ENCODE results near the gene RPN2. TPM values are rescaled to one million over a fixed set of nuclear protein-coding genes. Genes with fewer than 3 reads are reported as not detected.

Gene RPN2
- total and polyA plus RNA-seq, 2 donors (not counting 1 experiment from before 2014, with no cell fraction given): 262 to 414 TPM

DNA sequence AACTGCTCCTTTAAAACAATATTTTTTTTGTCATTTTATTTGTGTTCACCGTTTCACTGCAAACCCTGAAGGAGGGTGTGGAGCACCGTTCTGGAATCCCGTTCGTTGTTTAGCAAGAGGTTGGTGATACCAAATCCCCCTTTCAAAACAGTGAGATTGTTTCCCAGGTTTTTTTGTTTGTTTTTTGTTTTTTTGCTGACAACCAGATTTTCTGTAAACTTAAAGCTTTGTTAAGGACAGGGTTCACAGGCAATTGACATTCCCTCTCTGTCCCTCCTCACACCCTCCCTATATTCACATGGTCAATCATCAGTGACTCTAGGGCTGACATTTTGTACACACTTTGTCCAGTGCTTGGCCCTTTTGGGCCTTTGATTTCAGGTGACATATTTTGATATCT, 21.2 kb downstream of the RPN2 start:
- peaks cover 7% of the 10 kb centered on the region for H3K4me1 ChIP-seq (ENCODE audit: control insufficient read depth, extremely low read depth, insufficient read depth, low read length)
- no peak overlapping the region for H3K27ac ChIP-seq (ENCODE audit: insufficient read depth, low read length)
- no peak for DNase-seq (ENCODE audit: low read depth in 2 of 2)
- peaks cover 14% of the 10 kb centered on the region for H3K36me3 ChIP-seq (ENCODE audit: control insufficient read depth, insufficient read depth, low read length)
- H3K79me2 ChIP-seq (ENCODE audit: control insufficient read depth, insufficient read depth, low read length): peaks cover 30% of the 10 kb centered on the region
- H3K4me3 ChIP-seq (replicated peaks in 1 of 4; ENCODE audit: control extremely low read depth in 1 of 4, insufficient read depth in 1 of 4, low read depth in 3 of 4, low read length in 4 of 4): no peak overlapping the region
- H4K20me1 ChIP-seq (ENCODE audit: control insufficient read depth, extremely low read depth, insufficient read depth, low read length): peaks cover under 1% of the 10 kb centered on the region
- H2AFZ ChIP-seq (ENCODE audit: low read length): no peak overlapping the region
- no peaks in the 10 kb centered on the region for H3K27me3 ChIP-seq (ENCODE audit: control insufficient read depth, insufficient read depth, low read length)
- H3K9me3 ChIP-seq (ENCODE audit: control insufficient read depth, insufficient read depth, low read depth, low read length): no peaks in the 10 kb centered on the region
- TF ChIP-seq CTCF (conservative IDR thresholded peaks at IDR 0.05 in 1 of 2, IDR thresholded peaks at IDR 0.05 in 1 of 2; ENCODE audit: low read depth in 1 of 2, low read length in 2 of 2): no peak
- no peak for TF ChIP-seq EZH2 (IDR thresholded peaks at IDR 0.05; ENCODE audit: low read length, missing control alignments)
- H3K4me2 ChIP-seq (ENCODE audit: extremely low read depth, insufficient read depth, low read length): no peak overlapping the region
- H3K9ac ChIP-seq (ENCODE audit: insufficient read depth, low read length): no peak overlapping the region

GRCh38 chr20:37200926-37201826, 22.0 kb downstream of the RPN2 start:
- H2AFZ ChIP-seq (ENCODE audit: low read length): no peak overlapping the region

More at GRCh38 chr20:37200926-37201826, 22.0 kb downstream of the RPN2 start:
- H3K27ac ChIP-seq (ENCODE audit: insufficient read depth, low read length): peak overlapping the region; percentile 55
- H3K4me3 ChIP-seq (replicated peaks in 1 of 4; ENCODE audit: control extremely low read depth in 1 of 4, insufficient read depth in 1 of 4, low read depth in 3 of 4, low read length in 4 of 4): no peak overlapping the region
- peaks cover 14% of the 10 kb centered on the region for H3K36me3 ChIP-seq (ENCODE audit: control insufficient read depth, insufficient read depth, low read length)
- peaks cover 29% of the 10 kb centered on the region for H3K79me2 ChIP-seq (ENCODE audit: control insufficient read depth, insufficient read depth, low read length)
- peaks cover 7% of the 10 kb centered on the region for H3K4me1 ChIP-seq (ENCODE audit: control insufficient read depth, extremely low read depth, insufficient read depth, low read length)
- H3K27me3 ChIP-seq (ENCODE audit: control insufficient read depth, insufficient read depth, low read length): no peaks in the 10 kb centered on the region
- peak overlapping the region; percentile 65 for H3K4me2 ChIP-seq (ENCODE audit: extremely low read depth, insufficient read depth, low read length)
- DNase-seq (ENCODE audit: low read depth in 2 of 2): no peak
- TF ChIP-seq EZH2 (IDR thresholded peaks at IDR 0.05; ENCODE audit: low read length, missing control alignments) (no peak), CTCF (conservative IDR thresholded peaks at IDR 0.05 in 1 of 2, IDR thresholded peaks at IDR 0.05 in 1 of 2; ENCODE audit: low read depth in 1 of 2, low read length in 2 of 2) (no peak)
- no peak overlapping the region for H3K9ac ChIP-seq (ENCODE audit: insufficient read depth, low read length)
- no peaks in the 10 kb centered on the region for H4K20me1 ChIP-seq (ENCODE audit: control insufficient read depth, extremely low read depth, insufficient read depth, low read length)
- no peaks in the 10 kb centered on the region for H3K9me3 ChIP-seq (ENCODE audit: control insufficient read depth, insufficient read depth, low read depth, low read length)

Measured in fibroblast of lung (primary cell).